Activated B cell treated with CpG ODN at 0.5 μM for 24 hours (primary cell): ENCODE results near the gene COMP. TPM values are rescaled to one million over a fixed set of nuclear protein-coding genes. Genes with fewer than 3 reads are reported as not detected.
A peak's percentile ranks its signal among the peaks of the same experiment; 100 is the strongest.

Source experiments
- ATAC-seq: fragments of 200-7000 bp; cut with Tn5 transposase; one replicate; pipeline ENCODE4 v1.10.0; 2021; ENCODE audit warnings: low read depth, mild to moderate bottlenecking, moderate library complexity
- CTCF ChIA-PET: fragments of 350-600 bp; sonication (Branson Sonifier 250); formaldehyde crosslinking; loops from one replicate; lab custom pipeline; 2021; ENCODE audit warnings: antibody characterized with exemption; lab: Charles Lee
- POLR2A ChIA-PET: fragments of 350-600 bp; sonication (Branson Sonifier 250); formaldehyde crosslinking; loops from one replicate; lab custom pipeline; 2021; ENCODE audit warnings: antibody characterized with exemption; lab: Charles Lee
- DNase-seq: peaks from one replicate; pipeline ENCODE4 v3.0.0; 2022
- H3K27ac Mint-ChIP-seq: one replicate; pipeline ENCODE4 v1.8.0; 2020; ENCODE audit warnings: mixed read lengths
- H3K27me3 Mint-ChIP-seq: one replicate; pipeline ENCODE4 v1.8.0; 2021; ENCODE audit warnings: mixed read lengths
- H3K36me3 Mint-ChIP-seq: one replicate; pipeline ENCODE4 v1.8.0; 2021; ENCODE audit warnings: low read depth, mixed read lengths
- H3K4me1 Mint-ChIP-seq: one replicate; pipeline ENCODE4 v1.8.0; 2021; ENCODE audit warnings: mixed read lengths
- H3K4me3 Mint-ChIP-seq: one replicate; pipeline ENCODE4 v1.8.0; 2020; ENCODE audit warnings: mild to moderate bottlenecking, mixed read lengths
- H3K9me3 Mint-ChIP-seq: one replicate; pipeline ENCODE4 v1.8.0; 2020; ENCODE audit warnings: mixed read lengths
- intact Hi-C: fragments of 100-400 bp; cut with micrococcal nuclease; formaldehyde crosslinking; loops from one replicate; pipeline ENCODE4 v1.15.1; 2024
- total RNA-seq: library from RNA; stranded (reverse); gene quantifications from 2 replicates; pipeline ENCODE4 v1.2.3, GENCODE V29; 2022
- TF ChIP-seq, protein P1 (sequence below): fragments of 200-600 bp; IDR thresholded peaks from one replicate; pipeline ENCODE4 v1.8.0; 2022; ENCODE audit warnings: antibody characterized with exemption, mild to moderate bottlenecking

Gene COMP
- total RNA-seq, 1 donor from 2014 or later, result 0.16 TPM

- ChIA-PET CTCF (no interaction called here), POLR2A (no interaction called here)
- Mint-ChIP-seq H3K27ac (no peak overlapping the region), H3K36me3 (no peaks in the 10 kb centered on the region), H3K4me3 (peak overlapping the region; percentile 82), H3K4me1 (peaks cover 41% of the 10 kb centered on the region), H3K9me3 (no peaks in the 10 kb centered on the region), H3K27me3 (peaks cover 63% of the 10 kb centered on the region)
- ATAC-seq (no peak), DNase-seq (no peak)
- TF ChIP-seq, protein P1, sequence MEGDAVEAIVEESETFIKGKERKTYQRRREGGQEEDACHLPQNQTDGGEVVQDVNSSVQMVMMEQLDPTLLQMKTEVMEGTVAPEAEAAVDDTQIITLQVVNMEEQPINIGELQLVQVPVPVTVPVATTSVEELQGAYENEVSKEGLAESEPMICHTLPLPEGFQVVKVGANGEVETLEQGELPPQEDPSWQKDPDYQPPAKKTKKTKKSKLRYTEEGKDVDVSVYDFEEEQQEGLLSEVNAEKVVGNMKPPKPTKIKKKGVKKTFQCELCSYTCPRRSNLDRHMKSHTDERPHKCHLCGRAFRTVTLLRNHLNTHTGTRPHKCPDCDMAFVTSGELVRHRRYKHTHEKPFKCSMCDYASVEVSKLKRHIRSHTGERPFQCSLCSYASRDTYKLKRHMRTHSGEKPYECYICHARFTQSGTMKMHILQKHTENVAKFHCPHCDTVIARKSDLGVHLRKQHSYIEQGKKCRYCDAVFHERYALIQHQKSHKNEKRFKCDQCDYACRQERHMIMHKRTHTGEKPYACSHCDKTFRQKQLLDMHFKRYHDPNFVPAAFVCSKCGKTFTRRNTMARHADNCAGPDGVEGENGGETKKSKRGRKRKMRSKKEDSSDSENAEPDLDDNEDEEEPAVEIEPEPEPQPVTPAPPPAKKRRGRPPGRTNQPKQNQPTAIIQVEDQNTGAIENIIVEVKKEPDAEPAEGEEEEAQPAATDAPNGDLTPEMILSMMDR, result no peak
- intact Hi-C loops, result loop anchor here (5.0 kb wide), 1 partner anchor 151 kb away; the partner anchor contains the start of gene KLHL26
Observed at GRCh38 chr19:18788529-18789421, 2.3 kb downstream of the COMP start.

DNA sequence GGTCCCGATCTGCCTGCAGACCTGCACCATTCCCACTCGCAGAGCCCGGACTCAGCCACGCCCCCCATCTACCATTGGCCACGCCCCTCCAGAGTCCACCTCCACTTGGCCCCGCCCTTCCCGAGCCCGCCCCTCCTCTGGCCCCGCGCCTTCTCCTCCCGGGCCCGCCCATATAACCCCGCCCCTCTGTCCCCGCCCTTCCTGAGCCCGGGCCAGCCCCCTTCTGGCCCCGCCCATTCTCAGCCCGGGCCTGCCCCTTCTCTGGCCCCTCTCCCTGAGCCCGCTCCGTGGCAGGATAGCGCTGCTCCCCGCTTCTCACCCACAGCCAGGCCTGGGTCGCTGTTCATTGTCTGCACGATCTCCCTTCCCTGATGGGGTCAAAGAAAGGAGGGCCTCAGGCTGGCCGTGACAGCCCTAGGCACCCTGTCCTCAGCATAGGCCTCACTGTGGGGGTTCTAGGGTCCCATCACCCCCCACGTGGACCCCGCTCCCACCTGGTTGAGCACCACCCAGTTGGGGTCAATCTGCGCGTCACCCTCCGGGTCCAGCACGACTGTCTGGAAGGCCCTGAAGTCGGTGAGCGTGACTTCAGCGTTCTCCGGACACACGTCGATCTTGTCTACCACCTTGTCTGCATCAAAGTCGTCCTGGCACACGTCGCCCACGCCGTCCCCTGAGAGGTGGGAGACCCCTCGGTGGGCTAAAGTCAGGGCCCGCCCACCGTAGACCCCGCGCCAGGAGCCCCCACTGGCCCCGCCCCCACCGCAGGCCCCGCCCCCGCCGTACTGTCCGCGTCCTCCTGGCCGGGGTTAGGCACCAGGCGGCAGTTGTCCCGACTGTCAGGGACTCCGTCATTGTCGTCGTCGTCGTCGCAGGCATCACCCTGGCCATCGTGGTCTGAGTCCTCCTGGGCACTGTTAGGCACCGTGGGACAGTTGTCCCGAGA is 5.7 kb downstream of the COMP start:
- peak; percentile 67 for ATAC-seq
- POLR2A ChIA-PET, result no interaction called here
- intact Hi-C loops, result loop anchor here (2.0 to 5.0 kb wide), 2 partner anchors 49 to 148 kb away; partner anchors contain the start of gene KLHL26
- Mint-ChIP-seq H3K36me3 (no peaks in the 10 kb centered on the region), H3K27ac (peak overlapping the region; percentile 41), H3K27me3 (peaks cover 47% of the 10 kb centered on the region), H3K9me3 (no peaks in the 10 kb centered on the region), H3K4me1 (peaks cover 42% of the 10 kb centered on the region), H3K4me3 (peak overlapping the region; percentile 44)
- TF ChIP-seq, protein P1, result no peak
- CTCF ChIA-PET, result no interaction called here
- peak; percentile 40 for DNase-seq

DNA sequence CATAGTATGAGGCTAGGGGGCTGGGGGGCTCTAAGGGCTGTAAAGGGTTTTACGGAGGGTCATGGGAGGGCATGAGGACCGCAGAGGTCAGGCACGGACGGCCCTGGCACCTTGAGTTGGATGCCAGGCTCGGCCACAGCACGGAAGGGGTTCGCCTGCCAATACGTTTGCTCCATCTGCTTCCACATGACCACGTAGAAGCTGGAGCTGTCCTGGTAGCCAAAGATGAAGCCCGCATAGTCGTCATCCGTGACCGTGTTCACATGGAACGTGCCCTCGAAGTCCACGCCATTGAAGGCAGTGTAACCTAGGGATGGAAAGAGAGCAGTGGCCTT is 6.4 kb downstream of the COMP start:
- Mint-ChIP-seq H3K27me3 (peaks cover 42% of the 10 kb centered on the region), H3K9me3 (no peaks in the 10 kb centered on the region), H3K4me3 (no peak overlapping the region), H3K27ac (no peak overlapping the region), H3K36me3 (no peaks in the 10 kb centered on the region), H3K4me1 (peaks cover 37% of the 10 kb centered on the region)
- ChIA-PET CTCF (no interaction called here), POLR2A (no interaction called here)
- ATAC-seq, result no peak
- TF ChIP-seq, protein P1, result no peak
- no peak for DNase-seq
- intact Hi-C loops, result loop anchor here (5.0 kb wide), 1 partner anchor 147 kb away; the partner anchor contains the start of gene KLHL26

- intact Hi-C loops, result no loop called here
- no peaks in the 10 kb centered on the region for H3K36me3 Mint-ChIP-seq
- H3K27ac Mint-ChIP-seq, result no peak overlapping the region
- ChIA-PET POLR2A (no interaction called here), CTCF (no interaction called here)
- H3K27me3 Mint-ChIP-seq, result peaks cover 38% of the 10 kb centered on the region
- TF ChIP-seq, protein P1, result no peak
- H3K4me1 Mint-ChIP-seq, result peaks cover 31% of the 10 kb centered on the region
- DNase-seq (no peak), ATAC-seq (no peak)
- H3K9me3 Mint-ChIP-seq, result no peaks in the 10 kb centered on the region
- no peak overlapping the region for H3K4me3 Mint-ChIP-seq
Observed at GRCh38 chr19:18783958-18784785, 6.9 kb downstream of the COMP start.
